SW 1271 (cell line): Measurements from ENCODE around the gene CD164L2.
A peak's percentile ranks its signal among the peaks of the same experiment; 100 is the strongest.

Source experiments
- DNase-seq, 2 experiments: peaks; one replicate each; lab custom pipeline; 2025; lab: John Stamatoyannopoulos, UW

Gene CD164L2

GRCh38 chr1:27346991-27347624 is 36.0 kb downstream of the CD164L2 start:
- no peak for DNase-seq

GRCh38 chr1:27346357-27346756 is 36.8 kb downstream of the CD164L2 start:
- DNase-seq = no peak

- no peak for DNase-seq
These were observed 37.9 kb downstream of the CD164L2 start for GRCh38 chr1:27345272-27345671.

GRCh38 chr1:27343639-27344025 is 39.5 kb downstream of the CD164L2 start:
- no peak for DNase-seq

- no peak for DNase-seq
These were observed 40.1 kb downstream of the CD164L2 start for GRCh38 chr1:27342778-27343638.

- DNase-seq = no peak
These were observed 40.7 kb downstream of the CD164L2 start for GRCh38 chr1:27342391-27342777.

GRCh38 chr1:27341525-27342252 is 41.4 kb downstream of the CD164L2 start, which contains the start of gene SYTL1:
Gene SYTL1, plus strand, starts transcription at chr1:27342022. Its CDS starts 3,313 bp downstream, at chr1:27345335.
- no peak for DNase-seq

- DNase-seq = no peak
These were observed 43.9 kb downstream of the CD164L2 start for GRCh38 chr1:27339213-27339612.

- no peak for DNase-seq
These were observed 44.4 kb downstream of the CD164L2 start for GRCh38 chr1:27338751-27339150.

- no peak for DNase-seq
These were observed 46.4 kb downstream of the CD164L2 start for GRCh38 chr1:27336756-27337155.

- DNase-seq = no peak
These were observed 47.4 kb downstream of the CD164L2 start for GRCh38 chr1:27335506-27336422.

GRCh38 chr1:27333717-27334279 is 49.3 kb downstream of the CD164L2 start:
- no peak for DNase-seq

- peak in 1 of 2 experiments; percentile 4 for DNase-seq
These were observed 50.4 kb downstream of the CD164L2 start for GRCh38 chr1:27332536-27333281.

- no peak for DNase-seq
These were observed 51.2 kb downstream of the CD164L2 start for GRCh38 chr1:27331922-27332321.

- no peak for DNase-seq
These were observed 51.7 kb downstream of the CD164L2 start for GRCh38 chr1:27331426-27331825.

GRCh38 chr1:27330786-27331185 is 52.3 kb downstream of the CD164L2 start:
- DNase-seq = no peak
